Measurements from ENCODE around the gene LBR. TPM values are rescaled to one million over a fixed set of nuclear protein-coding genes. Genes with fewer than 3 reads are reported as not detected.

The LBR gene
- total RNA-seq, 1 experiment from 2014 or later, result 149 TPM

- Mint-ChIP-seq H3K9me3 (ENCODE audit: unreplicated experiment) (no peaks in the 10 kb centered on the region), H3K27me3 (ENCODE audit: insufficient read depth, unreplicated experiment) (no peaks in the 10 kb centered on the region), H3K27ac (ENCODE audit: unreplicated experiment) (no peak overlapping the region), H3K4me1 (ENCODE audit: low read depth, unreplicated experiment) (peaks cover 8% of the 10 kb centered on the region), H3K36me3 (ENCODE audit: insufficient read depth, unreplicated experiment) (peaks cover 68% of the 10 kb centered on the region), H3K4me3 (ENCODE audit: unreplicated experiment) (no peak overlapping the region)
- Histone ChIP-seq H3K4me3 (ENCODE audit: low read depth, low read length) (no peak overlapping the region), H3K36me3 (ENCODE audit: control insufficient read depth, insufficient read depth, low read length) (peaks cover 4% of the 10 kb centered on the region; the same call in 1 of the 2 replicates), H3K27me3 (replicated peaks; ENCODE audit: control insufficient read depth, insufficient read depth, low read length) (no peaks in the 10 kb centered on the region), H3K9me3 (no peaks in the 10 kb centered on the region), H3K4me1 (peaks cover 23% of the 10 kb centered on the region)
- BruUV-seq (replicated peaks), result no TSS peak
- TF ChIP-seq, protein P1, sequence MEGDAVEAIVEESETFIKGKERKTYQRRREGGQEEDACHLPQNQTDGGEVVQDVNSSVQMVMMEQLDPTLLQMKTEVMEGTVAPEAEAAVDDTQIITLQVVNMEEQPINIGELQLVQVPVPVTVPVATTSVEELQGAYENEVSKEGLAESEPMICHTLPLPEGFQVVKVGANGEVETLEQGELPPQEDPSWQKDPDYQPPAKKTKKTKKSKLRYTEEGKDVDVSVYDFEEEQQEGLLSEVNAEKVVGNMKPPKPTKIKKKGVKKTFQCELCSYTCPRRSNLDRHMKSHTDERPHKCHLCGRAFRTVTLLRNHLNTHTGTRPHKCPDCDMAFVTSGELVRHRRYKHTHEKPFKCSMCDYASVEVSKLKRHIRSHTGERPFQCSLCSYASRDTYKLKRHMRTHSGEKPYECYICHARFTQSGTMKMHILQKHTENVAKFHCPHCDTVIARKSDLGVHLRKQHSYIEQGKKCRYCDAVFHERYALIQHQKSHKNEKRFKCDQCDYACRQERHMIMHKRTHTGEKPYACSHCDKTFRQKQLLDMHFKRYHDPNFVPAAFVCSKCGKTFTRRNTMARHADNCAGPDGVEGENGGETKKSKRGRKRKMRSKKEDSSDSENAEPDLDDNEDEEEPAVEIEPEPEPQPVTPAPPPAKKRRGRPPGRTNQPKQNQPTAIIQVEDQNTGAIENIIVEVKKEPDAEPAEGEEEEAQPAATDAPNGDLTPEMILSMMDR (IDR thresholded peaks at IDR 0.05; ENCODE audit: insufficient read depth in 1 of 2, low read depth in 1 of 2, low read length in 1 of 2, severe bottlenecking in 1 of 2, unreplicated experiment in 1 of 2), result no peak
- intact Hi-C loops (cut with micrococcal nuclease; ENCODE audit: unreplicated experiment), result no loop called here
- ChIA-PET CTCF (interaction anchor here (0.7 kb wide), 1 partner anchor 9 kb away, joined by 4 read pairs; no protein-coding TSS in a partner anchor), POLR2A (no interaction called here)
- DNase-seq, result no peak
Observed at GRCh38 chr1:225409051-225409450, 18.8 kb downstream of the LBR start.

GRCh38 chr1:225408249-225408648 lies 19.6 kb downstream of the LBR start:
- Histone ChIP-seq H3K27me3 (replicated peaks; ENCODE audit: control insufficient read depth, insufficient read depth, low read length) (no peaks in the 10 kb centered on the region), H3K36me3 (ENCODE audit: control insufficient read depth, insufficient read depth, low read length) (peaks cover 4% of the 10 kb centered on the region; the same call in 1 of the 2 replicates), H3K4me3 (ENCODE audit: low read depth, low read length) (no peak overlapping the region), H3K9me3 (no peaks in the 10 kb centered on the region), H3K4me1 (peaks cover 22% of the 10 kb centered on the region)
- BruUV-seq (replicated peaks), result no TSS peak
- intact Hi-C loops (cut with micrococcal nuclease; ENCODE audit: unreplicated experiment), result no loop called here
- Mint-ChIP-seq H3K4me1 (ENCODE audit: low read depth, unreplicated experiment) (peaks cover 8% of the 10 kb centered on the region), H3K4me3 (ENCODE audit: unreplicated experiment) (no peak overlapping the region), H3K36me3 (ENCODE audit: insufficient read depth, unreplicated experiment) (peaks cover 72% of the 10 kb centered on the region), H3K27ac (ENCODE audit: unreplicated experiment) (no peak overlapping the region), H3K9me3 (ENCODE audit: unreplicated experiment) (no peaks in the 10 kb centered on the region), H3K27me3 (ENCODE audit: insufficient read depth, unreplicated experiment) (no peaks in the 10 kb centered on the region)
- DNase-seq, result no peak
- POLR2A ChIA-PET, result no interaction called here
- TF ChIP-seq, protein P1 (IDR thresholded peaks at IDR 0.05; ENCODE audit: insufficient read depth in 1 of 2, low read depth in 1 of 2, low read length in 1 of 2, severe bottlenecking in 1 of 2, unreplicated experiment in 1 of 2), result no peak
- CTCF ChIA-PET, result interaction anchor here (0.7 kb wide), 1 partner anchor 10 kb away, joined by 4 read pairs; no protein-coding TSS in a partner anchor

- no TSS peak for BruUV-seq (replicated peaks)
- CTCF ChIA-PET, result no interaction called here
- Histone ChIP-seq H3K36me3 (ENCODE audit: control insufficient read depth, insufficient read depth, low read length) (peaks cover 4% of the 10 kb centered on the region; the same call in 1 of the 2 replicates), H3K27me3 (replicated peaks; ENCODE audit: control insufficient read depth, insufficient read depth, low read length) (no peaks in the 10 kb centered on the region), H3K9me3 (no peaks in the 10 kb centered on the region), H3K4me3 (ENCODE audit: low read depth, low read length) (no peak overlapping the region), H3K4me1 (peaks cover 17% of the 10 kb centered on the region)
- Mint-ChIP-seq H3K9me3 (ENCODE audit: unreplicated experiment) (no peaks in the 10 kb centered on the region), H3K27ac (ENCODE audit: unreplicated experiment) (no peak overlapping the region), H3K36me3 (ENCODE audit: insufficient read depth, unreplicated experiment) (peaks cover 72% of the 10 kb centered on the region), H3K4me1 (ENCODE audit: low read depth, unreplicated experiment) (peaks cover 8% of the 10 kb centered on the region), H3K4me3 (ENCODE audit: unreplicated experiment) (no peak overlapping the region), H3K27me3 (ENCODE audit: insufficient read depth, unreplicated experiment) (no peaks in the 10 kb centered on the region)
- TF ChIP-seq, protein P1 (IDR thresholded peaks at IDR 0.05; ENCODE audit: insufficient read depth in 1 of 2, low read depth in 1 of 2, low read length in 1 of 2, severe bottlenecking in 1 of 2, unreplicated experiment in 1 of 2), result no peak
- POLR2A ChIA-PET, result no interaction called here
- intact Hi-C loops (cut with micrococcal nuclease; ENCODE audit: unreplicated experiment), result no loop called here
- DNase-seq, result no peak
Observed at GRCh38 chr1:225407755-225408154, 20.1 kb downstream of the LBR start.

Measured in Caco-2 (cell line).